Raji (cell line): Measurements from ENCODE around the gene ABCC11.
A peak's percentile ranks its signal among the peaks of the same experiment; 100 is the strongest.

Experiments
- POLR2A ChIP-seq: IDR thresholded peaks from 2 replicates; pipeline ENCODE4 v1.6.1; 2011; ENCODE audit warnings: low read depth, low read length, control low read depth; ENCODE audit not compliant: insufficient read depth

ABCC11 gene

GRCh38 chr16:48261569-48261968 is 14.2 kb upstream of the ABCC11 start:
- TF ChIP-seq POLR2A = no peak

DNA sequence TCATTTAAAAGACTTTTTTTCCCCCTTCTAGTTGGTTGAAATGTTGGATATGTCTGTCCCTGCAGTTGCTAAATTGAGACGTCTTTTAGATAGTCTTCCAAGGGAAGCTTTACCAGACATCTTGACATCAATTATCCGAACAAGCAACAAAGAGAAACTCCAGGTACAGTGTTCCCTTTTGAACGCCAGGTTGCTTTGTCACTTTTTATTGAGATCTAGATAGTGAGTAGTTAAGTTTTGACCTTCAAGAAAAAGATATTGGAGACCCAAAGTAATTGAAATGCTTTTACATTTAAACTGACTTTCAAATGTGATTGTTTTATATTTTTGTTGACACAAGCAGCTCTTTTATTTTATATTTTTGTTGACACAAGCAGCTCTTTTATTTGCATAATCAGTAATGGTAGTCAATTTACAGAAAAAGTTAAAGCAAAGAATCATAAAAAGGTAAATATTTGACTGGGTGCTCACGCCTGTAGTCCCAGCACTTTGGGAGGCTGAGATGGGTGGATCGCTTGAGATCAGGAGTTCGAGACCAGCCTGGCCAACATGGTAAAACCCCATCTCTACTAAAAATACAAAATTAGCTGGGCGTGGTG is 9.3 kb upstream of the ABCC11 start:
- TF ChIP-seq POLR2A = no peak

DNA sequence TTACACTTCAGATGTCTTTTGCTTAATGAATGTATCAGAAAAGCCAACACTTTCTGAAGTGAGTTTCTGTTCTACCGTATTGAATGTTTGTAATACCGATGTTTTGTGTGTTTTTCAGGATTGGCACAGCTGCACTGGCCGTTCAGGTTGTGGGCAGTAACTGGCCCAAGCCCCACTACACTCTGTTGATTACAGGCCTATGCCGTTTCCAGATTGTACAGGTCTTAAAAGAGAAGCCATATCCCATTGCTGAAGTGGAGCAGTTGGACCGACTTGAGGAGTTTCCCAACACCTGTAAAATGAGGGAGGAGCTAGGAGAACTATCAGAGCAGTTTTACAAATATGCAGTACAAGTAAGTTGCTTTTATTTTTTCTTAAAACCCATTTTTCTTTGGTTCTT is 4.7 kb upstream of the ABCC11 start:
- TF ChIP-seq POLR2A = no peak

- TF ChIP-seq POLR2A = no peak
Measured at GRCh38 chr16:48250520-48251278, 3.4 kb upstream of the ABCC11 start.

- TF ChIP-seq POLR2A = no peak
Measured at GRCh38 chr16:48246066-48246465, 1.3 kb downstream of the ABCC11 start.

DNA sequence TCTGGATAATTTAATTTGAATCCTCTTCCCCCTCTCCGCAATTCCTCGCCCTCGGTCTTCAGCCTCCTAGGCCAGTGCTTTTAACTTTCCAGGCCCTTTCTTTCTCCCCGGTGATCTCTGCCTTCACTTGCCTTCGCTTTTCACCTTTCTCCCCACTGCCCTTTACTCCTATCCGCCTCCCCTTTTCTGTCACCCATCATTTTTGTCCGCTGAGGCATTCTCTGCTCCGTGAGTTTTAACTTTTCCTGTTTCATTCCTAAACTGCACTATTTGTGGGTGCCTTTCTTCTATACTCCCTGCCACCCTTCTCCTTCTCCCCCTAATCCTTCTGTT is 2.5 kb downstream of the ABCC11 start:
- no peak for TF ChIP-seq POLR2A

DNA sequence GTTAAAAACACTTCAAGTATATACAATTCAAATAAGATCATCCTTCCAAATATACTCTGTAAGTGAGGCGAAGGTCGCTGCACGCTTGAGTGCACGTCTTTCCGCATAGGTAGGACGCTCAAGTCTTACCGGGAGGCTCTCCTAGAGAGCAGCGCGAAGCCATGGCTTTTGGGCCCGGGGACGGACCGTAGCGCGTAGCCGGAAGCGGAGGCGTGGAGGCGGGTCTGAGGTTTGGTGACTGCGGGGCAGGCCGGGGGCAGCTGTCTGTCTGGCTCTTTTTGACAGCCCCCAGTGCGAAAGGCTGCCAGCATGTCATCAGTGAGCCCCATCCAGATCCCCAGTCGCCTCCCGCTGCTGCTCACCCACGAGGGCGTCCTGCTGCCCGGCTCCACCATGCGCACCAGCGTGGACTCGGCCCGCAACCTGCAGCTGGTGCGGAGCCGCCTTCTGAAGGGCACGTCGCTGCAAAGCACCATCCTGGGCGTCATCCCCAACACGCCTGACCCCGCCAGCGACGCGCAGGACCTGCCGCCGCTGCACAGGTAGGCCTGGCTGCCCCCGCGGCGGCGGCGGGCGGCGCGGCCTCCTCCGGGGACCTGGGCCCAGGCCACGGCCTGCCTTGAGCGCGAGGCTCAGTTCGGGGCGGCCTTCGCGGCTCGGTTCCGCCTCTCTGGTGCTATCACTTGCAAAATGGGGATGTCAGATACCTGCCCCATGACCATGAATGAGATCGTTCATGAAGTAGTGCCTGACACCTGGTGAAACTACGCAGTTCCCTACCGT is 3.1 kb downstream of the ABCC11 start, which contains the start of gene LONP2:
LONP2 (plus strand) TSS at position 221 of the 783 bp plus-strand sequence; CDS start at position 310, 89 bp downstream.
- peak; percentile 75 for TF ChIP-seq POLR2A

DNA sequence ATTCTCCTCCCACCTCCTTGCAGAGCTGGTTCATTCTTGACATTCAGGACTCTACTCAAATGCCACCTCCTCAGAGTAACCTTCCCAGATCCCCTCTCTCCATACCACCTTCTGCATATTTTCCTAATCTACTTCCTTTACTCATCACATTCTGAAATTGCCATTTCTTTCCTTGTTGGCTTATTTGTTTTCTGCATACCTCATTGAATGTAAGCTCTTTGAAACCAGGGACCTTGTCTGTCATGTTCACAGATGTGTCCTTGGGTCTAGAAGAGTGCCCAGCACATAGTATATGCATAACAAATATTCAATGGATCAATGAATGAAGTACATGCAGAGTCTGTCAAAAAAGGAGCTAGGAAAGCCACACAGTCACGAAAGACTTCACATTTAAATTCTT is 11.1 kb downstream of the ABCC11 start:
- TF ChIP-seq POLR2A = no peak

DNA sequence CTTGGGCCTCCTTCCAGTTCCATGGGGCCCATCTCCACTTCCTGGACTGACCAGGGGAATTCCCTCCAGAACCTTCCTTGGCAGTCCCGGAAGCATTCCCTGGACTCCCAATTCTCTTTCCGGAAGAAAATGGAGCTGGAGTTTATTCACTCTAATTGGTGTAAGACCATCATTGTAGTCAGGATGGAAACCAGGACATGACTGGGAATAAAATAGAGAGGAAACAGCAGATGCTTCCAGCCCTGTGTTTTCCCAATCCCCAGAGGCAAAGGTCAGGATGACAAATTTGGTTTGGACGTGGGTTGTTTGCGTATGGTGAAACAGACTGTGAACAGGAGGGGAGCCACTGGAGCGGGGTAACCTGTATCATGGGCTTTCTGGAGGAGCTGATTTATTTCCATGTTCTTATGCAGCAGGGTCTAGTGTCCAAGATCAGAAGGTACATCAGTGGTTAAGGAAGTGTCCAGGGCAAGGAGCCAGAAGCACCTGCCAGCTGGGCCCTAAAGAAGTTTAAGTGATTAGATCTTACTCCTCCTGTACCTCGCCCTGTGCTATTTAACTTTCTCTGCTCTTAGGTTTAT is 11.7 kb downstream of the ABCC11 start:
- no peak for TF ChIP-seq POLR2A

- no peak for TF ChIP-seq POLR2A
Measured at GRCh38 chr16:48235058-48235555, 12.2 kb downstream of the ABCC11 start.

GRCh38 chr16:48234630-48235029 is 12.7 kb downstream of the ABCC11 start:
- no peak for TF ChIP-seq POLR2A

DNA sequence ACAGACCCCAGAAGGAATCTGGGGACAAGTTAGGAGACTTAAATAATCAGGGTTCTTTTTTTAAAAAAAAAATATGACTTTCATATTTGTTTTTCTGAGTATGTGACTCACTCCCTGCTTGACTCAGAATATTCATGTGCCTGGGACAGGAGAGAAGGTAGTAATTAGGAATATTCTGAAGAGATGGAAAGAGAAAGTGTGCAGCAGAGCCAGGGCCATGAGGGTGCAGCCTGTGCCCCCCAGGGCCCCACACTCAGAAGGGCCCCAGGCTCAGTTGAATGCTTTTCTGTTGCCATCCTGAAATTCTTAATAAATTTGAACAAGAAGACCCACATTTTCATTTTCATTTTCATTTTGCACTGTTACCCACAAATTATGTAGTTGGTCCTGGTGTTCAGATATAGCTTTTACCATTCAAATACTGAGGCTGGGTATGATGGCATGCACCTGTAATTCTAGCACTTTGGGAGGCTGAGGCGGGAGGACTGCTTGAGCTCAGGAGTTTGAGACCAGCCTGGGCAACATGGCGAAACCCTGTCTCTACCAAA is 14.8 kb downstream of the ABCC11 start:
- no peak for TF ChIP-seq POLR2A

GRCh38 chr16:48231727-48232492 is 15.4 kb downstream of the ABCC11 start:
- no peak for TF ChIP-seq POLR2A

- TF ChIP-seq POLR2A = no peak
Measured at GRCh38 chr16:48225456-48225855, 21.9 kb downstream of the ABCC11 start.
